Hindlimb muscle (tissue), 1 donor: ENCODE results near the gene MESD. TPM values are rescaled to one million over a fixed set of nuclear protein-coding genes. Genes with fewer than 3 reads are reported as not detected.
"Not testable (repeated sequence)": the region's sequence is repeated elsewhere in the genome, so short reads cannot be mapped to it uniquely, and the experiment has no call there.

Experiments used
- DNase-seq: peaks from one replicate; pipeline ENCODE4 v3.0.0-alpha.2; 2013
- polyA plus RNA-seq: library from polyadenylated mRNA; unstranded; fragments of 120-200 nt; gene quantifications from one replicate; pipeline ENCODE4 v1.2.1, GENCODE V29; 2013; ENCODE audit not compliant: insufficient read length

Gene MESD
- polyA plus RNA-seq, 1 donor: 19.8 TPM

DNA sequence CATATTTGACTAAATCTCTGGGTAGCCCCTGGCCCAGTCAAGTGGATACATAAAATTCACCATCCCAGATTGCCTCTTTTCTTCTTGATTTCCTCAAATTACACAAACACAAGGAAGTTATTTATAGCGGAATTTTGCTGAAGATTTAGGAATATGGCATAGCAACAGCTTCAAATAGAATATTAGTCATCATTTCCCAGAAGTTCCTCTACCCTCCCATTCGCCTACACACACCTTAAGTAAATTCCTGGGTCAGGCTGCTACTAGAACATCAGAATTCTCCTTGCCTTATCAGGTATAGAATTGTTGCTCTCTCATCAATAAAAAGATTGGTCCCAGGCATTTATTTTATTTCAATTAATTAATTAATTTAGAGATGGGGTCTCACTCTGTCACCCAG is 31.6 kb downstream of the MESD start:
- no peak for DNase-seq

DNA sequence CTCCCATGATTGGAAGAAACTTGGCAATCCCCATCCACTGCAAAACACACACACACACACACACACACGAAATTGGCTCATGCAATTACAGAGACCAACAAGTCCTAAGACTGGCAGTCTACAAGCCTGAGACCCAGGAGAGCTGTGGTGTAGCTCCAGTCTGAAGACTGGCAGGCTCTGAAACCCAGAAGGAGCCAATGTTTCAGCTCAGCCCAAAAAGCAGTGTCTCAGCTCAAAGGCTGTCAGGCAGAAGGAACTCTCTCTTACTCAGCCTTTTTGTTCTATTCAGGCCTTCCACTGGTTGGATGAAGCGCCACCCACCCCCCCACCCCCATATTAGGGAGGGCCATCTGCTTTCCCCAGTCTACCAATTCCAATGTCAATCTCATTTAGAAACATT is 32.1 kb downstream of the MESD start:
- no peak for DNase-seq

DNA sequence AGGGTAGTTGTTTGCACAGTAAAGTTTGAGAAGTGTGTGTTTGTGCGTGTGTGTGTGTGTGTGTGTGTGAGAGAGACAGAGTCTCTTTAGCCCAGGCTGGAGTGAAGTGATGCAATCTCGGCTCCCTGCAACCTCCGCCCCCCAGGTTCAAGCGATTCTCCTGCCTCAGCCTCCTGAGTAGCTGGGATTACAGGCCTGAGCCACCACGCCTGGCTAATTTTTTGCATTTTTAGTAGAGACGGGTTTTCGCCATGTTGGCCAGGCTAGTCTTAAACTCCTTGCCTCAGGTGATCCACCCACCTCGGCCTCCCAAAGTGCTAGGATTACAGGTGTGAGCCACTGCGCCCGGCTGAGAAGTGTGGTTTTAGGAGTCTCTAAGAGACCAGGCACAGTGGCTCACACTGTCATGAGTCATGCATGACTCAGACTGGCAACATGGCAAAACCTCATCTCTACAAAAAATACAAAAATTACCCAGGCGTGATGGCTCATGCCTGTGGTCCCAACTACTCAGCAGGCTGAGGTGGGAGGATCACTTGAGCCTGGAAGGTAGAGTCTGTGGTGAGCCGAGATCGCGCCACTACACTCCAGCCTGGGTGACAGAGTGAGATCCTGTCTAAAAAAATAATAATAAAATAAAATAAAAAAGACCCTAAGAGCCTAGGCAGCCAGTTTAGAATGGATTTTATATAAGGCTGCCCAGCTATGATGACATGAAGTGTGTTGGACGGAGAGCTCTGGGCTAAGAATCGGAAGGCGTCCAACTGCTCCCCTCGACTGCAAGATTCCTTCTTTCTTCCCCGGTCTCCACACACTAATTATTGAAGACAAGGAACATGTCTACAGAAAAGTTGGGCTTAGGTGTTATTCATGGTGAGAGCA is 33.8 kb downstream of the MESD start:
- DNase-seq: not testable (repeated sequence)

DNA sequence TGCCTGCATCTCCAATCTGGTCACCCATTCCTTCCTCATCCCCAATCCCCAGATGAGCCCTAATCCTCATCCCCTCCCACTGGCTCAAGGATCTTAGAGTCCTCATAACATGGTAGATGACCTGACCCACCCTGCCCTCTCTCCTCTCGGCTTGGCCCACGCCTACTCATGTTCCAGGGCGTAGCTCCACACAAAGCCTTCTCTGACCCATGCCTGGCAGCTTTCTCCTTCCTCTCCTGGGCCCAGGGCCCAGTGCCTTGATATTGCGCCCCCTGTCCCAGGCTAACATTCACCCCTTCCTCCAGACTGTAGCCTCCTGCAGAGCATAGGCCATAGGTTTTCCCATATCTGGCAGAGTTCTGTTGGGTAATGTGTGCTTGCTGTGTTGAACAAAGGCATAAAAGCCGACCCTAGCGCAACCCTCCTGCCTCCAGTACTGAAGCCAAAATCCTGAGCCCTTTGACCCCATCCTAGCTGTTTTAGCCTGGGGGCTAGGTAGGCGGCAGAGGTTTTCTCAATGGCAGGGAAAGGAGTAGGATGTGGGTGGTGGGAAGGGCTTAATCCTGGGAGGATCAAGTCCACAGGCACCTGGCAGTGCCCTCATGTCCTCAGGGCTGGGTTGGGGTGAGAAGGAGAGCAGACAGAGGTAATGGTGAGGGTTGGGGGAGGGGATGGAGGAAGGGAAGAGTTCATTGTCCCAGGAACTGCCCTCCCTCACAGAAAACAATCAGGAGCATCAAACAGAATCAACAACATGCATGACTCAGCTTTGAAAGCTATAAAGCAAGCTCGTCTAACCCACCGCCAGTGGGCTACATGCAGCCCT is 35.5 kb downstream of the MESD start:
- no peak for DNase-seq

DNA sequence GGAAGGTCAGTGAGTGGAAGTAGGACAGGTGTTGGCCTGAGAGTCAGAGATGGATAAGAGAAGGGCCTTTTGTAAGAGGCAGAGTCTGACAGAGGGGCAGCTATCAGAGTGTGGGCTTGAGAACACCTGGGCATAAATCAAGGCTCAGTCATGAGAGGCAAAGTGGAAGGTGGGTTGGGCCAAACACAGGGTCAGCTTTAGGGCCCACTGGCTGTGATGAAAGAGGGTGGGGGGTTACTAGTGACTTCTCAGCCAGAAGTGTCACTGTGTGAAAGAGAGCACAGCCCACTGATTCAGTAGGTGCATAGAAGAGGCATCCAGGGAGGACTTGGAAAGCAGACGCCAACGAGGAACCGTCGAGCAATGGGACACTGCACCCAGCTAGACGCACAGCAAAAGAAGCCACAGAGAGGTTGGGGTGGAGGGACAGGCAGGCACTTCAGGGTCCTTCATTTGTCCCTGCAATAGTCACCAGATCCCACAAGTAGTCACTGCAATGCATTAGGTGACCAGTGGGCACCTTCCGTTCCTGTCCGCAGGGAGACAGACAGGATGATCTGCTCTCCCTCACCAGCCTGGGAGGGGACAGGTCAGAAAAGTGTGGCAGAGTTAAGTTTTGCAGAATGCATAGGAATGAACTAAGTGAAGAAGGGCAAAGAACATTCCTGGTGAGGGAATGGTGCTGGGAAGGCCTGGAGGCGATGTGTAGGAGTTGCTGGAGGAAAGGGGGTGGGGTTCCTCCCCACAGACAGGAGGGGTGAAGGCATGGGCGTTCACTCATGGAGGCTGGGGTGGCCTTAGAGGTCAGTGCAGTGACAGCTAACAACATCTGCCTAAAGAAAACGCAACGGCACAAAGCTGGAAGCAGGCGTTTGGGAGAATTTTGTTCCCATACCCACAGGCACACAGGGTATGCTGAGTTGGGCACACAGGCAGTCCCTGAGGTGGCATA is 36.3 kb downstream of the MESD start:
- DNase-seq: no peak

DNA sequence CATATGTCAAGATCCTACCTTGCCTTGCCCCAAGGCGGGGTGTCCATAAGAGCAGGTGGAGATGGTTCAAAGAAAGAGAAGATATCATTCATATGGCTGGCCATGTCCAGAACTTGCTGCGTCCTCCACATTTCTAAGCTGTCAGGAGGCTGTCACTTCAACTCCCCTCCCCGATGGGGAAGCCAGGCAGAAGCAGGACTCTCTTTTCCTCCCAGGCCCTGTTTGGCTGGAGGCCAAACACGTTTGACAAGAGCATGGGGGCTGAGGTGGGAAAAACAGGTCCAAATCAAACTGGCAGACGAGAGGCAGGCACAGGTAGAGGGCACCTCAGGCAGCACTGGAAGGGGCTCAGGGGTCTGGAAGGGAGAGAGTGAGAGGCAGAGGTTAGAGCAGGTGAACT is 37.7 kb downstream of the MESD start:
- DNase-seq: no peak

DNA sequence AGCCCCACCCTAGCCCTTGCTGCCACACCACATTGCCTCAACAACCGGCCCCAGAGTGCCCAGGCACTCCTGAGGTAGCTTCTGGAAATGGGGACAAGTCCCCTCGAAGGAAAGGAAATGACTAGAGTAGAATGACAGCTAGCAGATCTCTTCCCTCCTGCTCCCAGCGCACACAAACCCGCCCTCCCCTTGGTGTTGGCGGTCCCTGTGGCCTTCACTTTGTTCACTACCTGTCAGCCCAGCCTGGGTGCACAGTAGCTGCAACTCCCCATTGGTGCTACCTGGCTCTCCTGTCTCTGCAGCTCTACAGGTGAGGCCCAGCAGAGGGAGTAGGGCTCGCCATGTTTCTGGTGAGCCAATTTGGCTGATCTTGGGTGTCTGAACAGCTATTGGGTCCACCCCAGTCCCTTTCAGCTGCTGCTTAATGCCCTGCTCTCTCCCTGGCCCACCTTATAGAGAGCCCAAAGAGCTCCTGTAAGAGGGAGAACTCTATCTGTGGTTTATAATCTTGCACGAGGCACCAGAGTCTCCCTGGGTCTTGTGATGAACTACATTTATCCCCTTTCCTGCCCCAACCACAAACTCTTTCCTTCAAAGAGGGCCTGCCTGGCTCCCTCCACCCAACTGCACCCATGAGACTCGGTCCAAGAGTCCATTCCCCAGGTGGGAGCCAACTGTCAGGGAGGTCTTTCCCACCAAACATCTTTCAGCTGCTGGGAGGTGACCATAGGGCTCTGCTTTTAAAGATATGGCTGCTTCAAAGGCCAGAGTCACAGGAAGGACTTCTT is 39.1 kb downstream of the MESD start:
- DNase-seq: no peak

DNA sequence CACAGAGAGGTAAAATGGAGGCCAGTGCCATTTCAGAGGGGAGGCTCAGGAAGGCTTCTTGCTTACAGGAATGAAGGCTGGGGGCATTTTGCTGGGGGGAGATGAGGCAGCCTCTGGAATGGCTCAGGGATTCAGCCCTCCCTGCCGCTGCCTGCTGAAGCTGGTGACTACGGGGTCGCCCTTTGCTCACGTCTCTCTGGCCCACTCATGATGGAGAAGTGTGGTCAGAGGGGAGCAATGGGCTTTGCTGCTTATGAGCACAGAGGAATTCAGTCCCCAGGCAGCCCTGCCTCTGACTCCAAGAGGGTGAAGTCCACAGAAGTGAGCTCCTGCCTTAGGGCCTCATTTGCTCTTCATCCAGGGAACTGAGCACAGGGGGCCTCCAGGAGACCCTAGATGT is 39.9 kb downstream of the MESD start:
- DNase-seq: no peak

DNA sequence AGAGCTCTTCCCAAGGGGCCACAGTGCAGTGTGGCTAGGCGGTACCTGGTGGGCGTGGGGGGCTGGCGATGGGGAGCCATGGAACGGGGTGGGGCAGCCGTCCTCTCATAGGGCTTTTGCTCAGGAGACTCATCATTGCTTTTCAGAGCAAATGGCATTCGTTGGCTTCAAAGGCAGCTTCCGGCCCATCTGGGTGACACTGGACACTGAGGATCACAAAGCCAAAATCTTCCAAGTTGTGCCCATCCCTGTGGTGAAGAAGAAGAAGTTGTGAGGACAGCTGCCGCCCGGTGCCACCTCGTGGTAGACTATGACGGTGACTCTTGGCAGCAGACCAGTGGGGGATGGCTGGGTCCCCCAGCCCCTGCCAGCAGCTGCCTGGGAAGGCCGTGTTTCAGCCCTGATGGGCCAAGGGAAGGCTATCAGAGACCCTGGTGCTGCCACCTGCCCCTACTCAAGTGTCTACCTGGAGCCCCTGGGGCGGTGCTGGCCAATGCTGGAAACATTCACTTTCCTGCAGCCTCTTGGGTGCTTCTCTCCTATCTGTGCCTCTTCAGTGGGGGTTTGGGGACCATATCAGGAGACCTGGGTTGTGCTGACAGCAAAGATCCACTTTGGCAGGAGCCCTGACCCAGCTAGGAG is 40.8 kb downstream of the MESD start:
- DNase-seq: no peak

DNA sequence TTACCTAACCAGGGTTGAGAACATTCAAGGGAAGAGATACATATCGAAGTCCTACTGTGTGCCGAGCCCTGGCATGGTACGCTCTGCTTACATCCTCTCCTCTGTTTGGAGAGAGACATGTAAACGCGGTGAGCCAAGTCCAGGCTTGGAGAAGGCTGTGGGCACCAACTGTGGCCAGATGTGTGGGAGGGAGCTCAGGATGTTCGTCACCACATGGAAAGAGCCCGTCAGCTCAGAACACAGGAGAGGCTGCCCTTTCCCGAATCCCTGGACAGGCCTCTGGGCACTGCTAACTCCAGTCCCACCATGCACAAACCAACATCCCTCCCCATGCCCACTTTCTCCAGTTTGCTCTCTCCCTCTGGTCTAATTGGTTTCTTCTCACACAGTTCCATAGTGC is 43.0 kb downstream of the MESD start:
- no peak for DNase-seq

DNA sequence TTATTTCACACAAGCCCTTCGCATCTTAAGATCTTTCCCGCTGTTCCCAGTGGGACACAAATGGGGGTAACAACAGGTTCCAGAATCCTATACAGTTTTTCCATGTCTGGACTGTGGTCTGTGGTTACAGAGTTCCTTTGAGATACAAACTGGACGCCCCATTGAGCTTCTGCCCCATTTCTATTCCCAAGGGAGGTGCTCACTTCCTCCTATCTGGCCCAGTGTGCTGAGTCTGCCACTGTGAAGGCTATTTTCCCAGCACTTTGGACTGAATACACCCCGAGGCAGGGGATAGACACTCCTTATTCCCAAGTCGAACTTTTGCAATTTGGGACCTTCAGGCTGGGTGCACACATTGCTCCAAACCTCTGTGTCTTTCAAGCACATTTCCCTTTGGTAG is 44.0 kb downstream of the MESD start:
- no peak for DNase-seq

DNA sequence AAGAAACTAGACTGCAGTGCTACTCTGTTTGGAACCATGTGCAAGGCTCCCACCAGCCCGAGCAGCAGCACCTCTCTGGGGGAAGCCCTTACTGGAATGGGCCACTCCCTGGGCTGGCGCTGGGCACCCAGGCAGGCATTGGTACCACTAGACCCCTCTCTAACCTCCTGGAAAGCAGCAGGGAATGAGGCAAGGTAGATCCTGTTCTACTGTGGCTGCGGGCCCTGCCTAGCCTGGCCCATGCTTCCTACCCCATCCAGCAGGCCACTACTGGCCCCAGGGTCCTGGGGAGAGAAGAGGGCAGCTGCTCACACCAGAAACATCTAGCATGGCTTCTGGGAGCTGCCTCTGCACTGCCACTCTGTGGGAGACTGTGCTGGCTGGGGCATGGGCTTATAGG is 44.8 kb downstream of the MESD start:
- no peak for DNase-seq

DNA sequence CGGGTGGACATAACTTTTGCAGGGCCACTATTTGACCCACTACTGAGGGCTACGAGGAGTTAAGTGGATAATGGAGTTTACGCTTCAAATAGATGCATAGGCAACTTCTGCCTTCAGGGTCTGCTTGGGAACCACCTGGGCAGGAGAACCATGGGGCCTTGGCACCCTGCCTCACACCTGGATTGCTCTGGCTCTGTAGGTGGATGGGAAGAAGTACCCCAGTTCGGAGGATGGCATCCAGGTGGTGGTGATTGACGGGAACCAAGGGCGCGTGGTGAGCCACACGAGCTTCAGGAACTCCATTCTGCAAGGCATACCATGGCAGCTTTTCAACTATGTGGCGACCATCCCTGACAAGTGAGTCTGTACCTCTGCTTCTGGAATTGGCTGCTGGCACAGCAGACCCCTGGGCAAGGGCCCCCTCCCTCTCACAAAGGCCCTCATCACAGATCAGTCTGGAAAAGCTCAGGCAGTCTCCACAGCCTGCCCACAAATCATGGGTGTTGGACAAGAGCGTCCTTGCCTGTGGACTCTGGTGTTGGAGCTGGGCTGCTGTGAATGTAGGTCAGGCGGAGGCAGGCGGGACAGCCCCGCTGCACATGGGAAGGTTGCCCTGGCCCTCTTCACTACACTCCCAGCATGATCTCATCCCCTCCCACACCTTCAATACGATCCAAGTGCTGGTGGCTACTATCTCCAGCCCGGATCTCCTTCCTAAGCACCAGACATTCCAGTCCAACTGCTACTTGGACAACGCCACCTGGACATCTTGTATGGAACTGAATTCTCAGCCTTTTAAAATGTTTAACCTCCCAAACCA is 46.7 kb downstream of the MESD start:
- DNase-seq: peak; percentile 57

DNA sequence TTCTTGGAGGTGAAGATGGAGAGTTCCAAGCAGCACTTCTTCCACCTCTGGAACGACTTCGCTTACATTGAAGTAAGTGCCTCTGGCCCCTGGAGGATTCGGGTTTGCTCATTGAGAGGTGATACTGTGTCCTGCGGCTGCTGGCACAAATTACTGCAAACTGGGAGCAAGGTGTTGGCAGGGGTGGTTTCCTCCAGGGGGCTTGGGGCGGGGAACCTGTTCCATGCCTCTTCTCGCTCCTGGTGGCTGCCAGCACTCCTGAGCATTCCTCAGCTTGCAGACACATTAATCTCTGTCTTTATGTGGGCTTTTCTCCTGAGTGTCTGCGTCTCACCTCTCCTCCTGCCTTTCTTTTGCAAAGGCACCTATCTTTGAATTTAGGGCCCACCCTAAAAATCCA is 47.4 kb downstream of the MESD start:
- DNase-seq: no peak

DNA sequence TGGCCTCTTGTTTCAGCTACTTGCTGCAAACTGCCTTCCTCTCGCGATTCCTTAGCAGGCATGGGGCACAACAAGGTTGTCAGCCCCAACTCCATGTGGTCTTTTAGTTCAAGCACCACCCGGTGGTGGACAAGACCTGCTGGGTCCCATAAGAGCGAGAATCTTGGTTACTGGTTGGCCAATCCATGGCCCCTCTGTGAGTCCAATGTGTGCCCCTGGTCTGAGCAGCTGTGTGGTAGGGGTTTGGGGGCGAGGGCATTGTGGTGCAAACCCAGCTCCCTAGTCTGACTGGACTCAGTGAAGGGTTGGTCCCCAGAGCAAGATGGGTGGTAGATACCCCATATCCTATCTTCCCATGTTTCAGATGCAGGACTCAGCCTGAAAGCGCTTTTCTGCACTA is 48.8 kb downstream of the MESD start:
- no peak for DNase-seq

DNA sequence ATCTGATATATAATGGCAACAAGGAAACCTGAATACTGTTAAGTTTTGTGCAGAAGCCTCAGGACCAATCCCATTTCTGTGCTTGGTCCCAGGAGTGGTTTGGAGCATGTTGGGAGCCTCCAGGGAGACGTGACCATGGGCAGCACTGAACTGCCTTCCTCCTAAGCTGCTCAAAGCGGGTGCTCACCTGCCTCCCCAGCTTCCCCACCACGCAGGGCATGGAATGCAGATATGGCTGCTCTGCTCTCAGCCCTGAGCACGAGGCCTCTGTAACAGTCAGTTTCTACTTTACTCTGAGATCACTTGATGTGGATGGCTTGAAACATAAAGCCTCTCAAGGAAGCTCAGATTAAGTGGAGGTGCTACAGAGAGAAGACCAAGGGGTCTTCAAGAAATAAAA is 49.3 kb downstream of the MESD start:
- no peak for DNase-seq

DNA sequence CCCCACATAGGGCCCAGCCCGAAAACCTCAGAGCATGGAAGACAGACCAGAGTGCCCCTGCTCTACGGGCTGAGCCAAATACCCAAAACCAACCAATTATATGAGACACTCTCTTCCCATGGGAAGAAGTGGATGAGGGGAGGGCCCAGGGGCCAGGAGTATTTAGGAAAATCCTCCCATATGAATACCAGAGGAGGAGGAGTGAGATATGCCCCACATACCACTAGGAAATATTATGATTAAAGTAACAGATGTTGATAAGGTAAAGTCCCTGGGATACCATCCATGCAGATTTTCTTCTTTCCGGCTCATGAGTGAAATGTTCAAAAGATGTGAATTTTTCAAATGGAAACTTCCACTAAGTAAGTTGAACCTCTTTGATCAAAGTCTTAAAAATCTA is 50.4 kb downstream of the MESD start:
- no peak for DNase-seq

DNA sequence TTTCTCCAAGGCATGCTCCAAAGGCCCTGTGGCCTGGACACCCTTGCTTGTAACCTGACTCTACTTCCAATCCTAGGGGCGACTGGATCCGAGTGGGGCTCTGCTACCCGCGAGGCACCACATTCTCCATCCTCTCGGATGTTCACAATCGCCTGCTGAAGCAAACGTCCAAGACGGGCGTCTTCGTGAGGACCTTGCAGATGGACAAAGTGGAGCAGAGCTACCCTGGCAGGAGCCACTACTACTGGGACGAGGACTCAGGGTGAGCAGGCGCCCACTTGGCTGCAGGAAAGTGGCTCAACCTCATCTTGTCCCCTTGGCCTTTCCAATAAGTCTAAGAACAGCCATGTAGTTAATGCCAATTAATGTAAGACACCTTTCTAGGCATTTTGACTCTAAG is 51.9 kb downstream of the MESD start:
- no peak for DNase-seq

DNA sequence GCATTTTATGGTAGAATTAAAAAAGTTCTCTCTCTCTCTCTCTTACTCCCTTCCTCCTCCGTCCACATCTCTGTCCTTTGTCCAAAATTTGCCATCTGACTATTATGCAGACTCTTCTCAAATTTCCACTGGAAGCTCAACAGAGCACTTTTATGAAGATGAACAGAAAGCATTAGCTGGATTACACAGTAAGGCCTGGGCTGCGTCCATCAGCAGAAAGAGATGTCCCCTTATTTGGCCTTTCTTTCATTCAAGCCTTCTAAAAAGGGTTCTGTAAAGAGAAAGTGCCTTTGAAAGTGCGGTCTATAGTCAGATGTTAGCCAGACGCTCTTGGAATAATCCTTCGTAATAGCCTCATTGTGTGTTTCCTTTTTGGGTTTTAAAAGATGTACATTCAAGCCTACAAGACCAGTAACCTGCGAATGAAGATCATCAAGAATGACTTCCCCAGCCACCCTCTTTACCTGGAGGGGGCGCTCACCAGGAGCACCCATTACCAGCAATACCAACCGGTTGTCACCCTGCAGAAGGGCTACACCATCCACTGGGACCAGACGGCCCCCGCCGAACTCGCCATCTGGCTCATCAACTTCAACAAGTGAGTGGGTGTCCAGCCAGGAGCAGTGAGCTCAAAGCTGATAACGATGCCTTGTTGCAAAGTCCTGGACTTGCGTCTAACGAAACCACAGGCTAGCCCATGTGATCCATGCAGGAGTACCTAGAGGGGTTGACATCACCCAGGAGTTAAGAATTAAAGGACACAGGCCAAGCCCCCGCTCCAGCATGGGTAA is 53.1 kb downstream of the MESD start:
- DNase-seq: no peak
